Astrocyte (in vitro differentiated cells and primary cell): ENCODE results near the gene TMEM161A. TPM values are rescaled to one million over a fixed set of nuclear protein-coding genes. Genes with fewer than 3 reads are reported as not detected.
"Not testable (repeated sequence)": the region's sequence is repeated elsewhere in the genome, so short reads cannot be mapped to it uniquely, and the experiment has no call there.

ENCODE experiments used
- DNase-seq: peaks from one replicate; pipeline ENCODE4 v3.0.0-alpha.2; 2010; ENCODE audit warnings: low read depth
- FAIRE-seq: peaks from 2 replicates; lab custom pipeline; 2011; peaks lifted over from hg19 to GRCh38; lab: Jason Lieb, UNC
- H2AFZ ChIP-seq: 2 replicates; pipeline ENCODE4 v1.6.0; 2012; ENCODE audit warnings: low read depth, low read length, inconsistent platforms
- H3K27ac ChIP-seq: 2 replicates; pipeline ENCODE4 v1.5.1; 2011; ENCODE audit warnings: low read depth, low read length, inconsistent platforms
- H3K27me3 ChIP-seq: 2 replicates; pipeline ENCODE4 v1.6.0; 2011; ENCODE audit warnings: low read length, inconsistent platforms; ENCODE audit not compliant: insufficient read depth
- H3K36me3 ChIP-seq: 2 replicates; pipeline ENCODE4 v1.5.1; 2011; ENCODE audit warnings: low read length, inconsistent platforms; ENCODE audit not compliant: insufficient read depth
- H3K4me1 ChIP-seq: 2 replicates; pipeline ENCODE4 v1.5.1; 2011; ENCODE audit warnings: low read length, inconsistent platforms; ENCODE audit not compliant: insufficient read depth
- H3K4me2 ChIP-seq: 2 replicates; pipeline ENCODE4 v1.6.0; 2012; ENCODE audit warnings: low read length, inconsistent platforms
- H3K4me3 ChIP-seq: 2 replicates; pipeline ENCODE4 v1.5.1; 2011; ENCODE audit warnings: low read depth, mild to moderate bottlenecking, low read length, inconsistent platforms; ENCODE audit not compliant: insufficient read depth
- H3K79me2 ChIP-seq: 2 replicates; pipeline ENCODE4 v1.6.0; 2012; ENCODE audit warnings: mild to moderate bottlenecking, low read length, inconsistent platforms; ENCODE audit not compliant: insufficient read depth
- H3K9ac ChIP-seq: 2 replicates; pipeline ENCODE4 v1.6.0; 2012; ENCODE audit warnings: mild to moderate bottlenecking, low read length, inconsistent platforms
- H3K9me3 ChIP-seq: 2 replicates; pipeline ENCODE4 v1.5.1; 2012; ENCODE audit warnings: low read depth, mild to moderate bottlenecking, low read length, inconsistent platforms; ENCODE audit not compliant: insufficient read depth
- H4K20me1 ChIP-seq: 2 replicates; pipeline ENCODE4 v1.6.0; 2012; ENCODE audit warnings: low read length, inconsistent platforms; ENCODE audit not compliant: insufficient read depth
- H3K27ac Mint-ChIP-seq: one replicate; pipeline ENCODE4 v1.8.0; 2021; ENCODE audit warnings: mild to moderate bottlenecking, mixed read lengths; ENCODE audit not compliant: unreplicated experiment
- H3K27me3 Mint-ChIP-seq: one replicate; pipeline ENCODE4 v1.8.0; 2021; ENCODE audit warnings: low read depth, mixed read lengths; ENCODE audit not compliant: unreplicated experiment
- H3K36me3 Mint-ChIP-seq: one replicate; pipeline ENCODE4 v1.8.0; 2021; ENCODE audit warnings: low read depth, mixed read lengths; ENCODE audit not compliant: unreplicated experiment
- H3K4me1 Mint-ChIP-seq: one replicate; pipeline ENCODE4 v1.8.0; 2021; ENCODE audit warnings: low read depth, mixed read lengths; ENCODE audit not compliant: unreplicated experiment
- H3K4me3 Mint-ChIP-seq: one replicate; pipeline ENCODE4 v1.8.0; 2021; ENCODE audit warnings: mild to moderate bottlenecking, moderate library complexity, mixed read lengths; ENCODE audit not compliant: unreplicated experiment
- H3K9me3 Mint-ChIP-seq: one replicate; pipeline ENCODE4 v1.8.0; 2021; ENCODE audit warnings: mild to moderate bottlenecking, mixed read lengths; ENCODE audit not compliant: unreplicated experiment
- EZH2 ChIP-seq: IDR thresholded peaks from 2 replicates; pipeline ENCODE4 v1.6.1; 2012; ENCODE audit warnings: mild to moderate bottlenecking, low read length, inconsistent platforms; ENCODE audit not compliant: insufficient read depth
- total RNA-seq: library from RNA; stranded (reverse); gene quantifications from 2 replicates; pipeline ENCODE4 v1.2.1, GENCODE V29; 2021
- TF ChIP-seq, protein P1 (sequence below): IDR thresholded peaks from 2 replicates; pipeline ENCODE4 v1.5.1; 2011; ENCODE audit warnings: low read depth, mild to moderate bottlenecking, inconsistent platforms, low read length, moderate library complexity; ENCODE audit not compliant: insufficient read depth

Gene TMEM161A
- total RNA-seq, 1 donor from 2014 or later, result 27.2 TPM

DNA sequence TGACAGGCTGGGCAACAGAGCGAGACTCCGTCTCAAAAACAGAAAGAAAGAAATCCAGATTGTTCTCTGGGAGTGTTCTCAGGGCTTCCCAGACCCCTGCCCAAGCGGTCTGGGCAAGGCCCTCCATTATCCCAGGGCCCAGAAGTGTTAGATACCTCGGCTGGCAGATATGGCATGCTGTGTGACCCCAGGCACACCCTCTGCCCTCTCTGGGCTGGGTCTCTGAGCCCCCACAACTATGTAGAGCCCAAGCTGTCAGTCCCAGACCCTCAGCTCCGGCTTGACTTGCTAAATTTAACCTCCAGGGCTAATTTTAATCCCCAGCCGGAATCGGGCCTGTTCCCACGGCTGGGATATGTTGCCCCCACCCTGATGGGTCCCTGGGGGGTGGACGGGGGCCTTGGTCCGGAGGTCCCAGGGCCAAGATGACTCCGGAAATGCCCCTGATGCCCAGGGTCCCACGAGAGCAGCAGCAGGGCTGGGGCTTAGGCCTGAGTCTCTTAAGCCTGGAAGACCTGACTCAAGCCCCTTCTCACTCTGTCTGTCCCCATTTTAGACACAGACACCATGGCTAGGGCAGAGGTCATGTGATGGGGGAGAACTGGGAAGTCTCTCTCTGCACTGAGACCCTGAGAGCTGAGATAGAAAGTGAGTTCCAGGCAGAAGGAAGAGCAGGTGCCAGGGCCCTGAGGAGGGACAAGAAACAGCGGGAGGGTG, 14.5 kb upstream of the TMEM161A start:
- H3K27me3 Mint-ChIP-seq, result peaks cover 19% of the 10 kb centered on the region
- no peaks in the 10 kb centered on the region for H4K20me1 ChIP-seq
- H3K27ac ChIP-seq, result no peak overlapping the region
- TF ChIP-seq EZH2, result no peak
- TF ChIP-seq, protein P1, sequence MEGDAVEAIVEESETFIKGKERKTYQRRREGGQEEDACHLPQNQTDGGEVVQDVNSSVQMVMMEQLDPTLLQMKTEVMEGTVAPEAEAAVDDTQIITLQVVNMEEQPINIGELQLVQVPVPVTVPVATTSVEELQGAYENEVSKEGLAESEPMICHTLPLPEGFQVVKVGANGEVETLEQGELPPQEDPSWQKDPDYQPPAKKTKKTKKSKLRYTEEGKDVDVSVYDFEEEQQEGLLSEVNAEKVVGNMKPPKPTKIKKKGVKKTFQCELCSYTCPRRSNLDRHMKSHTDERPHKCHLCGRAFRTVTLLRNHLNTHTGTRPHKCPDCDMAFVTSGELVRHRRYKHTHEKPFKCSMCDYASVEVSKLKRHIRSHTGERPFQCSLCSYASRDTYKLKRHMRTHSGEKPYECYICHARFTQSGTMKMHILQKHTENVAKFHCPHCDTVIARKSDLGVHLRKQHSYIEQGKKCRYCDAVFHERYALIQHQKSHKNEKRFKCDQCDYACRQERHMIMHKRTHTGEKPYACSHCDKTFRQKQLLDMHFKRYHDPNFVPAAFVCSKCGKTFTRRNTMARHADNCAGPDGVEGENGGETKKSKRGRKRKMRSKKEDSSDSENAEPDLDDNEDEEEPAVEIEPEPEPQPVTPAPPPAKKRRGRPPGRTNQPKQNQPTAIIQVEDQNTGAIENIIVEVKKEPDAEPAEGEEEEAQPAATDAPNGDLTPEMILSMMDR, result no peak
- no peak overlapping the region for H3K4me2 ChIP-seq
- H3K27ac Mint-ChIP-seq, result no peak overlapping the region
- H3K9me3 ChIP-seq, result no peaks in the 10 kb centered on the region
- no peak overlapping the region for H3K4me3 ChIP-seq
- peaks cover 19% of the 10 kb centered on the region for H3K36me3 Mint-ChIP-seq
- no peak overlapping the region for H3K4me3 Mint-ChIP-seq
- FAIRE-seq, result no peak
- no peak overlapping the region for H3K9ac ChIP-seq
- H3K36me3 ChIP-seq, result no peaks in the 10 kb centered on the region
- no peaks in the 10 kb centered on the region for H3K27me3 ChIP-seq
- no peaks in the 10 kb centered on the region for H3K4me1 Mint-ChIP-seq
- no peak overlapping the region for H2AFZ ChIP-seq
- H3K79me2 ChIP-seq, result no peaks in the 10 kb centered on the region
- DNase-seq, result no peak
- H3K4me1 ChIP-seq, result no peaks in the 10 kb centered on the region
- H3K9me3 Mint-ChIP-seq, result peaks cover 8% of the 10 kb centered on the region

DNA sequence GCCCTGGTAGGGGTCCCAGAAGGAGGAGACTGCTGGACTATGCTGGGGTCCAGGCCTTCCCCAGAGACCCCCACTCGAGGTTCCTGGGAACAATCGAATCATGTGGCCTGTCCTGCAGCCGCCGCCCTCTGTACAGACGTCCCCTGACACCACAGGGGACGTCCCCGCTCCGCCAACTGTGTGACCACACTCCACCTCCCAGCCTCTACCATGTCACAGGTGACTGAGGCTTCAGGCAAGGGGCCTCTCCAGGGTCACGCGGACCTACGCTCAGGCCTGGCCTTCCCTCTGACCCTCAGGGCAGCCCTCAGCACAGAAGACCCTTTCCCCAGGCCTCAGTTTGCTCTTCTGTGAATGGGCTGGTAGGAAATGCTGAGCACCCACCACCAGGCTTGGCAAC, 13.1 kb upstream of the TMEM161A start:
- Mint-ChIP-seq H3K4me1 (no peaks in the 10 kb centered on the region), H3K36me3 (peaks cover 15% of the 10 kb centered on the region), H3K4me3 (no peak overlapping the region), H3K27me3 (peaks cover 15% of the 10 kb centered on the region), H3K27ac (no peak overlapping the region), H3K9me3 (peaks cover 8% of the 10 kb centered on the region)
- Histone ChIP-seq H3K79me2 (no peaks in the 10 kb centered on the region), H3K9ac (no peak overlapping the region), H4K20me1 (no peaks in the 10 kb centered on the region), H3K27ac (no peak overlapping the region), H3K4me1 (no peaks in the 10 kb centered on the region), H3K4me3 (no peak overlapping the region), H3K27me3 (no peaks in the 10 kb centered on the region), H3K9me3 (no peaks in the 10 kb centered on the region), H2AFZ (no peak overlapping the region), H3K4me2 (no peak overlapping the region), H3K36me3 (no peaks in the 10 kb centered on the region)
- no peak for TF ChIP-seq EZH2
- TF ChIP-seq, protein P1, result no peak
- FAIRE-seq (no peak), DNase-seq (no peak)

DNA sequence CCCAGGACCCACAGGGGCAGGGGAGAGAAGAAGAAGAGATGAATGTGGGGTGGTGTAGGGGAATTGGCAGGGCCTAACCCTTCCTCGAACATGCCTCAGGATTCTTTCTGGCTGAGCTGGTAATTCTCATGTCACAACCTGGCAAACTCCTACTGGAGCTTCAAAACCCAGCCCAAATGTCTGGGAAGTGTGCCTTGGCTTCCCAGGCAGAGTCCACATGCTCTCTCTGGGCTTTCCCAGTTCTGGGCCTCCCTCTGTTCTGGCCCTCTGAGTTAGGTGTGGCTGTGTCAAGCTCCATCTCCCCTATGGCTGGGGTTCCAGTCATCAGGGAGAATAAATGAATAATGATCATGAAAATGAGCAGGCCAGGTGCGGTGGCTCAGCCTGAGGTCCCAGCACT, 11.2 kb upstream of the TMEM161A start:
- Mint-ChIP-seq H3K27ac (no peak overlapping the region), H3K4me3 (no peak overlapping the region), H3K27me3 (peaks cover 1% of the 10 kb centered on the region), H3K36me3 (peaks cover 8% of the 10 kb centered on the region), H3K9me3 (no peaks in the 10 kb centered on the region), H3K4me1 (no peaks in the 10 kb centered on the region)
- H2AFZ ChIP-seq, result no peak overlapping the region
- FAIRE-seq, result no peak
- no peak overlapping the region for H3K4me2 ChIP-seq
- H3K27me3 ChIP-seq, result no peaks in the 10 kb centered on the region
- DNase-seq, result no peak
- no peak overlapping the region for H3K4me3 ChIP-seq
- no peaks in the 10 kb centered on the region for H4K20me1 ChIP-seq
- H3K9ac ChIP-seq, result no peak overlapping the region
- no peaks in the 10 kb centered on the region for H3K36me3 ChIP-seq
- H3K27ac ChIP-seq, result no peak overlapping the region
- no peaks in the 10 kb centered on the region for H3K79me2 ChIP-seq
- TF ChIP-seq EZH2, result no peak
- H3K9me3 ChIP-seq, result no peaks in the 10 kb centered on the region
- H3K4me1 ChIP-seq, result no peaks in the 10 kb centered on the region

DNA sequence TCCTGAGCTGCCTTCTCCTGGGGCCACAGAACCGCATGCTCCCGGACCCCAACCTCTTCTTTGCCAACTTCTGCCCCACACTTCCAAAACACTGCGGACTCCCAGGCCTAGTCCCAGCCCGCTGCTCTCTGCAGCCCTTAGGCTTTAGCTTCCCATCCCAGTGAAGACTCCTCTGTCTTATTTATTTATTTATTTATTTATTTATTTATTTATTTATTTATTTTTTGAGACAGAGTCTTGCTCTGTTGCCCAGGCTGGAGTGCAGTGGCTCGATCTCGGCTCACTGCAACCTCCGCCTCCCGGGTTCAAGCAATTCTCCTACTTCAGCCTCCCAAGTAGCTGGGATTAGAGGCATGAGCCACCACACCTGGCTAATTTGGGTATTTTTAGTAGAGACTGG, 10.2 kb upstream of the TMEM161A start:
- not testable (repeated sequence) for H3K4me1 Mint-ChIP-seq, H3K9me3 ChIP-seq, H2AFZ ChIP-seq, H3K4me3 ChIP-seq, H3K27me3 ChIP-seq, H3K36me3 Mint-ChIP-seq, H3K27me3 Mint-ChIP-seq, H3K27ac ChIP-seq, H3K4me3 Mint-ChIP-seq, H4K20me1 ChIP-seq, H3K27ac Mint-ChIP-seq, DNase-seq, H3K9ac ChIP-seq, H3K4me1 ChIP-seq, H3K4me2 ChIP-seq, H3K9me3 Mint-ChIP-seq, H3K36me3 ChIP-seq, FAIRE-seq, H3K79me2 ChIP-seq
